ENCODE measurements around the gene PHF2.

The PHF2 gene

DNA sequence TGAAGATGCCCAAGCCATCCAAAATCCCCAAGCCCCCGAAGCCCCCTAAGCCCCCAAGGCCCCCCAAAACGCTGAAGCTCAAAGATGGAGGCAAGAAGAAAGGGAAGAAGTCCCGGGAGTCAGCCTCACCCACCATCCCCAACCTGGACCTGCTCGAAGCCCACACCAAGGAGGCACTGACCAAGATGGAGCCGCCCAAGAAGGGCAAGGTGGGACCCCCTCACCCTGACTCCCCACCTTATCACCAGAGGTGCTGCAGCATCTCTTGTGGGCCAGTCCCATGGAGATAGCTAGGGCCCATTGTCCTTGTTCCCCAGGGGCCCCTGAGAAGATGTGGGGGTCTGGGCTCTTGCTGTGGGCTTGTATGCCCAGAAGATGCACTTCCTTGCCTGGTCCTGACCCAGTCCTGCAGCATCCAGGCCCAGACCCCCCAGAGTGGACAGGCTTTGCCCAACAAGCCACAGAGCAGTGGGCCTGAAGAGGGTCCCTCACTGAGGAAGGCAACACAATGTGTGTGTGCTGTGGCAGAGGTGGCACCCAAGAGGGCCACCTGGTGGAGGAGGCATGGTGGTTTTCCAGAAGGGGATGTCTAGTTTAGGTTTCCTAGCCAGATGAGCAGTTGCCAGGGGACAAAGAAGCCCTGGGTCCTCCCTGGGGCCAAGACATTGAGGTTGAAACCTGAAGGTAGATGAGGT is 84.1 kb downstream of the PHF2 start:
- DNase-seq (ENCODE audit: low read depth, low spot score) = no peak
- ChIA-PET POLR2A (no interaction called here), CTCF (no interaction called here)
- TF ChIP-seq, protein P1, sequence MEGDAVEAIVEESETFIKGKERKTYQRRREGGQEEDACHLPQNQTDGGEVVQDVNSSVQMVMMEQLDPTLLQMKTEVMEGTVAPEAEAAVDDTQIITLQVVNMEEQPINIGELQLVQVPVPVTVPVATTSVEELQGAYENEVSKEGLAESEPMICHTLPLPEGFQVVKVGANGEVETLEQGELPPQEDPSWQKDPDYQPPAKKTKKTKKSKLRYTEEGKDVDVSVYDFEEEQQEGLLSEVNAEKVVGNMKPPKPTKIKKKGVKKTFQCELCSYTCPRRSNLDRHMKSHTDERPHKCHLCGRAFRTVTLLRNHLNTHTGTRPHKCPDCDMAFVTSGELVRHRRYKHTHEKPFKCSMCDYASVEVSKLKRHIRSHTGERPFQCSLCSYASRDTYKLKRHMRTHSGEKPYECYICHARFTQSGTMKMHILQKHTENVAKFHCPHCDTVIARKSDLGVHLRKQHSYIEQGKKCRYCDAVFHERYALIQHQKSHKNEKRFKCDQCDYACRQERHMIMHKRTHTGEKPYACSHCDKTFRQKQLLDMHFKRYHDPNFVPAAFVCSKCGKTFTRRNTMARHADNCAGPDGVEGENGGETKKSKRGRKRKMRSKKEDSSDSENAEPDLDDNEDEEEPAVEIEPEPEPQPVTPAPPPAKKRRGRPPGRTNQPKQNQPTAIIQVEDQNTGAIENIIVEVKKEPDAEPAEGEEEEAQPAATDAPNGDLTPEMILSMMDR (IDR thresholded peaks at IDR 0.05; ENCODE audit: insufficient read depth, low read length, missing control alignments) = no peak
- H3K4me3 ChIP-seq (ENCODE audit: low read depth, low read length) = no peak overlapping the region

DNA sequence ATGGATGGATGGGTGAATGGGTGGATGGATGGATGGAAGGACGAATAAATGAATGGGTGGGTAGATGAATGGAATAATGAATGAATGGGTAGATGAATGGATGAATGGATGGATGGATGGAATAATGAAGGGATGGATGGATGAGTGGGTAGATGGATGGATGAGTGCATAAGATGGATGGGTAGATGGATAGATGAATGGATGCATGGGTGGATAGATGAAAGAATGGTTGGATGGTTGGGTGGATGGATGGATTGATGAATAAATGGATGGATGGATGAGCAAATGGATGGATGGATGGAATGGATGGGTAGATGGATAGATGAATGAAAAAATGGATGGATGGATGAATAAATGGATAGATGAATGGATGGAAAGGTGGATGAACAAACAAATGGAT is 85.2 kb downstream of the PHF2 start:
- CTCF ChIA-PET = no interaction called here
- TF ChIP-seq, protein P1 (IDR thresholded peaks at IDR 0.05; ENCODE audit: insufficient read depth, low read length, missing control alignments) = no peak
- no peak for DNase-seq (ENCODE audit: low read depth, low spot score)
- no peak overlapping the region for H3K4me3 ChIP-seq (ENCODE audit: low read depth, low read length)
- POLR2A ChIA-PET = no interaction called here

DNA sequence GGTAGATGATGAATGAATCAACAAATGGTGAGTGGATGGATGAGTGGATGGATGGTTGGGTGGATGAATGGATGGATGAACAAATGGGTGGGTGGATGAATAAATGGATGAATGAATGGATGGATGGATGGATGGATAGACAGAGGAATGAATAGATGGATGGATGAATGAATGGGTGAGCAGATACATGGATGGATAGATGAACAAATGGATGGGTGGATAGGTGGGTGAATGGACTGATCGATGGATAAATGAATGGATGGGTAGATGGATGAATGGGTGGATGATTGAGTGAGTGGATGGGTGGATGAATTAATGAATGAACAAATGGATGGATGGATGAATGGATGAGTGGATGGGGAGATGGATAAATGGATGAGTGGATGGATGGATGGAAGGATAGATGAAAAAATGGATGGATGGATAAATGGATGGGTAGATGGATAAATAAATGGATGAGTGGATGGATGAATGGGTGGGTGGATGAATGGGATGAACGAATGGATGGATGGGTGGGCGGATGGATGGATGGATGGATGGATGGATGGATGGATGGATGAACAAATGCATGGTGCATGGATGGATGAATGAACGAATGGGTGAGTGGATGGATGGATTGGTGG is 85.7 kb downstream of the PHF2 start:
- TF ChIP-seq, protein P1 (IDR thresholded peaks at IDR 0.05; ENCODE audit: insufficient read depth, low read length, missing control alignments) = no peak
- POLR2A ChIA-PET = no interaction called here
- H3K4me3 ChIP-seq (ENCODE audit: low read depth, low read length) = no peak overlapping the region
- CTCF ChIA-PET = no interaction called here
- DNase-seq (ENCODE audit: low read depth, low spot score) = no peak

DNA sequence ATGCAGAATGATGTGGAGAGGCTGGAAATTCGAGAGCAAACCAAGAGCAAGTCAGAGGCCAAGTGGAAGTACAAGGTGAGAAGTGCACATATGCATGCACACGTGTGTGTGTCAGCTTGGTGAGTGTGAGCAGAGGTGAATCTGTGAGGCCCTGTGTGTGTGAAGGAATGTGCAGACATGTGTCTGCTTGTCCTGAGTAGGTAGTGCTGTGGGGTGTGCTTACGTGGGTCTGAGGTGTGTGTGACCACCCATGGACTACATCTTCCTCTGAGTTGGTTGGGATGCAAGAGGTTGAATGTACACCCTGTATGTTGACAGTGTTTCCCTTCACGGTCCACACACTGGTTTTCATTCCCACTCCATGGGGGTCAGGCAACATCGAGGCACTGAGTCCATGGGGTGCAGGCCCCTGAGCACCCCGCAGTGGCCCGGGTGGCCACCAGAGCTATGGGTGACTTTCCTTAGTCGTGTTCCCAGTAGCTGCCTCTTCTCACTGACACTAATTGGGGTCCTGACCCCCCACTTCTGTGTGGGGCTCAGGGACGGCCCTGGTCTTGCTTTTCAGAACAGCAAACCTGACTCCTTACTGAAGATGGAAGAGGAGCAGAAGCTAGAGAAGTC is 86.7 kb downstream of the PHF2 start:
- DNase-seq (ENCODE audit: low read depth, low spot score) = no peak
- POLR2A ChIA-PET = no interaction called here
- TF ChIP-seq, protein P1 (IDR thresholded peaks at IDR 0.05; ENCODE audit: insufficient read depth, low read length, missing control alignments) = no peak
- CTCF ChIA-PET = no interaction called here
- H3K4me3 ChIP-seq (ENCODE audit: low read depth, low read length) = no peak overlapping the region

DNA sequence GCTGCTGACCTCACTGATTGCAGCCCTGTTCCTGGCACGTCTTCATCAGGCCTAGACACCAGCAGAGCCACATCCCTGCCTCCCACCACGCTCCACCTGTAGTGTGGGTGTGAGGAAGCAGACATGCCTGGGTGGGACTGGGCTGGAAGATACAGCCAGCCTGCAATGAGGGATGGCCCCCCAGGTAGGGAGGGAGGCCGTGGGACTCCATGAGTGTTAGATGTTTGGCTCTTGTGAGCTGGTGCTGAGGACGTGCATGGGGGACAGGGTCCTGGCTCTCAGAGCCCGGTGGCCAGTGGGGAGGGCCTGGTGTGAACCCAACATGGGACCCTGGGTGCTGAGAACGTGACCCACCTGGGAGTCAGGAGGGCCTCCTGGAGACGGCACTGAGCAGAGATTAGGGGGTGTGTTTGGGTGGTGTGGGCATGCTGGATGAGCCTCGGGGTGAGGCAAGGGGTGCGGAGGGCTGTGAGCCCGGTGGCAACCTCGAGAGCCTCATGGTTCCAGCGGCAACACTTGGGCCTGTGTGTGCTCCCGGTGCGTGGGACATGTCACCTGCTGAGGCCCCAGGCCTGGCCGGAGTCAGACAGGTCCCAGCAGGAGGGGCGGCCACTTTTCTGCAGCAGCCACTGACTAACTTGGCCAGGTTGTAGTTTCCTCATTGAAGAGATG is 87.6 kb downstream of the PHF2 start:
- CTCF ChIA-PET = no interaction called here

More for the DNA sequence above, 87.6 kb downstream of the PHF2 start:
- DNase-seq (ENCODE audit: low read depth, low spot score) = no peak
- POLR2A ChIA-PET = no interaction called here
- TF ChIP-seq, protein P1 (IDR thresholded peaks at IDR 0.05; ENCODE audit: insufficient read depth, low read length, missing control alignments) = no peak
- no peak overlapping the region for H3K4me3 ChIP-seq (ENCODE audit: low read depth, low read length)

Data from AG04449 (cell line).